Activated T-helper 1 cell treated with anti-CD3 and anti-CD28 coated beads, Interleukin-2, amount 50 U/mL, for 16 hours (primary cell): ENCODE results near the gene BNIP5.

Experiments
- DNase-seq, 2 donors: peaks; one replicate each; pipeline ENCODE4 v3.0.0-alpha.2; 2020; ENCODE audit warnings: low read depth in 1 of 2, low spot score in 1 of 2

Gene BNIP5

GRCh38 chr6:36301085-36301658, 35.5 kb downstream of the BNIP5 start:
- DNase-seq: no peak

GRCh38 chr6:36298027-36298426, 38.7 kb downstream of the BNIP5 start:
- no peak for DNase-seq

GRCh38 chr6:36297511-36297910, 39.2 kb downstream of the BNIP5 start:
- no peak for DNase-seq

- DNase-seq: no peak
Observed at GRCh38 chr6:36297051-36297450, 39.6 kb downstream of the BNIP5 start.

GRCh38 chr6:36296240-36296639, 40.4 kb downstream of the BNIP5 start:
- no peak for DNase-seq

GRCh38 chr6:36292170-36292569, 44.5 kb downstream of the BNIP5 start:
- no peak for DNase-seq

- no peak for DNase-seq
Observed at GRCh38 chr6:36290668-36291620, 45.7 kb downstream of the BNIP5 start.

- no peak for DNase-seq
Observed at GRCh38 chr6:36289281-36289878, 47.3 kb downstream of the BNIP5 start.

- no peak for DNase-seq
Observed at GRCh38 chr6:36286858-36287257, 49.8 kb downstream of the BNIP5 start.

- no peak for DNase-seq
Observed at GRCh38 chr6:36285797-36286196, 50.9 kb downstream of the BNIP5 start.

- no peak for DNase-seq
Observed at GRCh38 chr6:36285187-36285671, 51.5 kb downstream of the BNIP5 start.

GRCh38 chr6:36284359-36284758, 52.3 kb downstream of the BNIP5 start:
- DNase-seq: no peak

- DNase-seq: no peak
Observed at GRCh38 chr6:36283608-36284007, 53.1 kb downstream of the BNIP5 start.

- DNase-seq: no peak
Observed at GRCh38 chr6:36280983-36281382, 55.7 kb downstream of the BNIP5 start.

GRCh38 chr6:36280467-36280866, 56.2 kb downstream of the BNIP5 start:
- DNase-seq: no peak

- no peak for DNase-seq
Observed at GRCh38 chr6:36277946-36278470, 58.7 kb downstream of the BNIP5 start.

GRCh38 chr6:36276581-36277536, 59.8 kb downstream of the BNIP5 start:
- no peak for DNase-seq

GRCh38 chr6:36273802-36274514, 62.7 kb downstream of the BNIP5 start:
- DNase-seq: no peak

GRCh38 chr6:36273067-36273466, 63.6 kb downstream of the BNIP5 start:
- no peak for DNase-seq

- DNase-seq: no peak
Observed at GRCh38 chr6:36272234-36272633, 64.5 kb downstream of the BNIP5 start.
